ENCODE results near the gene SOD1. TPM values are rescaled to one million over a fixed set of nuclear protein-coding genes. Genes with fewer than 3 reads are reported as not detected.
A peak's percentile ranks its signal among the peaks of the same experiment; 100 is the strongest.

SOD1 gene
- total RNA-seq, 1 donor from 2014 or later: 236 TPM

GRCh38 chr21:31683029-31683428, 23.5 kb downstream of the SOD1 start:
- peaks cover 7% of the 10 kb centered on the region for H3K36me3 Mint-ChIP-seq (ENCODE audit: low read depth, unreplicated experiment)
- Histone ChIP-seq H4K20me1 (ENCODE audit: insufficient read depth, low read length) (peaks cover 13% of the 10 kb centered on the region), H2AFZ (ENCODE audit: low read depth, low read length) (no peak overlapping the region), H3K79me2 (ENCODE audit: insufficient read depth, low read length) (peaks cover 3% of the 10 kb centered on the region), H3K9ac (ENCODE audit: low read length) (no peak overlapping the region), H3K36me3 (ENCODE audit: insufficient read depth, low read length) (peaks cover 25% of the 10 kb centered on the region), H3K27ac (ENCODE audit: low read depth, low read length) (no peak overlapping the region), H3K4me2 (ENCODE audit: low read length) (peak overlapping the region; percentile 26), H3K27me3 (ENCODE audit: insufficient read depth, low read length) (no peaks in the 10 kb centered on the region), H3K9me3 (ENCODE audit: insufficient read depth, low read depth, low read length) (no peaks in the 10 kb centered on the region), H3K4me3 (ENCODE audit: insufficient read depth, low read depth, low read length) (no peak overlapping the region), H3K4me1 (ENCODE audit: insufficient read depth, low read length) (peaks cover 7% of the 10 kb centered on the region)
- H3K27ac Mint-ChIP-seq (ENCODE audit: unreplicated experiment): no peak overlapping the region
- FAIRE-seq (no peak), DNase-seq (ENCODE audit: low read depth) (no peak)
- no peak for TF ChIP-seq CTCF (IDR thresholded peaks at IDR 0.05; ENCODE audit: insufficient read depth, low read depth, low read length)
- TF ChIP-seq EZH2 (IDR thresholded peaks at IDR 0.05; ENCODE audit: insufficient read depth, low read length): no peak
- H3K27me3 Mint-ChIP-seq (ENCODE audit: low read depth, unreplicated experiment): no peaks in the 10 kb centered on the region
- H3K9me3 Mint-ChIP-seq (ENCODE audit: unreplicated experiment): no peaks in the 10 kb centered on the region
- H3K4me1 Mint-ChIP-seq (ENCODE audit: low read depth, unreplicated experiment): peaks cover 3% of the 10 kb centered on the region
- H3K4me3 Mint-ChIP-seq (ENCODE audit: unreplicated experiment): no peak overlapping the region

- Mint-ChIP-seq H3K27me3 (ENCODE audit: low read depth, unreplicated experiment) (no peaks in the 10 kb centered on the region), H3K4me1 (ENCODE audit: low read depth, unreplicated experiment) (peaks cover 3% of the 10 kb centered on the region), H3K4me3 (ENCODE audit: unreplicated experiment) (no peak overlapping the region), H3K27ac (ENCODE audit: unreplicated experiment) (no peak overlapping the region), H3K9me3 (ENCODE audit: unreplicated experiment) (no peaks in the 10 kb centered on the region), H3K36me3 (ENCODE audit: low read depth, unreplicated experiment) (peaks cover 7% of the 10 kb centered on the region)
- Histone ChIP-seq H3K4me2 (ENCODE audit: low read length) (no peak overlapping the region), H3K4me1 (ENCODE audit: insufficient read depth, low read length) (peaks cover 7% of the 10 kb centered on the region), H3K4me3 (ENCODE audit: insufficient read depth, low read depth, low read length) (no peak overlapping the region), H2AFZ (ENCODE audit: low read depth, low read length) (no peak overlapping the region), H4K20me1 (ENCODE audit: insufficient read depth, low read length) (peaks cover 13% of the 10 kb centered on the region), H3K36me3 (ENCODE audit: insufficient read depth, low read length) (peaks cover 30% of the 10 kb centered on the region), H3K27me3 (ENCODE audit: insufficient read depth, low read length) (no peaks in the 10 kb centered on the region), H3K27ac (ENCODE audit: low read depth, low read length) (no peak overlapping the region), H3K79me2 (ENCODE audit: insufficient read depth, low read length) (peaks cover 3% of the 10 kb centered on the region), H3K9ac (ENCODE audit: low read length) (no peak overlapping the region), H3K9me3 (ENCODE audit: insufficient read depth, low read depth, low read length) (no peaks in the 10 kb centered on the region)
- TF ChIP-seq EZH2 (IDR thresholded peaks at IDR 0.05; ENCODE audit: insufficient read depth, low read length): no peak
- TF ChIP-seq CTCF (IDR thresholded peaks at IDR 0.05; ENCODE audit: insufficient read depth, low read depth, low read length): no peak
- FAIRE-seq (no peak), DNase-seq (ENCODE audit: low read depth) (no peak)
Observed at GRCh38 chr21:31684918-31685317, 25.4 kb downstream of the SOD1 start.

- Histone ChIP-seq H3K27me3 (ENCODE audit: insufficient read depth, low read length) (no peaks in the 10 kb centered on the region), H3K9ac (ENCODE audit: low read length) (no peak overlapping the region), H4K20me1 (ENCODE audit: insufficient read depth, low read length) (peaks cover 17% of the 10 kb centered on the region), H3K4me1 (ENCODE audit: insufficient read depth, low read length) (peaks cover 7% of the 10 kb centered on the region), H3K4me2 (ENCODE audit: low read length) (no peak overlapping the region), H3K9me3 (ENCODE audit: insufficient read depth, low read depth, low read length) (no peaks in the 10 kb centered on the region), H2AFZ (ENCODE audit: low read depth, low read length) (no peak overlapping the region), H3K27ac (ENCODE audit: low read depth, low read length) (no peak overlapping the region), H3K4me3 (ENCODE audit: insufficient read depth, low read depth, low read length) (no peak overlapping the region), H3K79me2 (ENCODE audit: insufficient read depth, low read length) (no peaks in the 10 kb centered on the region), H3K36me3 (ENCODE audit: insufficient read depth, low read length) (peaks cover 38% of the 10 kb centered on the region)
- H3K9me3 Mint-ChIP-seq (ENCODE audit: unreplicated experiment): no peaks in the 10 kb centered on the region
- peaks cover 7% of the 10 kb centered on the region for H3K36me3 Mint-ChIP-seq (ENCODE audit: low read depth, unreplicated experiment)
- H3K4me1 Mint-ChIP-seq (ENCODE audit: low read depth, unreplicated experiment): peaks cover 3% of the 10 kb centered on the region
- TF ChIP-seq CTCF (IDR thresholded peaks at IDR 0.05; ENCODE audit: insufficient read depth, low read depth, low read length) (no peak), EZH2 (IDR thresholded peaks at IDR 0.05; ENCODE audit: insufficient read depth, low read length) (no peak)
- no peak for DNase-seq (ENCODE audit: low read depth)
- H3K27me3 Mint-ChIP-seq (ENCODE audit: low read depth, unreplicated experiment): no peaks in the 10 kb centered on the region
- H3K27ac Mint-ChIP-seq (ENCODE audit: unreplicated experiment): no peak overlapping the region
- no peak overlapping the region for H3K4me3 Mint-ChIP-seq (ENCODE audit: unreplicated experiment)
- no peak for FAIRE-seq
Observed at GRCh38 chr21:31686272-31686915, 26.9 kb downstream of the SOD1 start.

Data from astrocyte (in vitro differentiated cells and primary cell).